Fibroblast of mammary gland (primary cell): Measurements from ENCODE around the gene SLC35F6.

ENCODE experiments used
- DNase-seq: peaks from one replicate; pipeline ENCODE4 v3.0.0-alpha.2; 2010; ENCODE audit warnings: low read depth
- H3K4me3 ChIP-seq: 2 replicates; pipeline ENCODE4 v1.5.1; 2011; ENCODE audit warnings: low read depth, mild to moderate bottlenecking, low read length, moderate library complexity; ENCODE audit not compliant: control insufficient read depth
- CTCF ChIP-seq: conservative IDR thresholded peaks from 2 replicates; pipeline ENCODE4 v1.5.1; 2011; ENCODE audit warnings: low read depth, low read length, inconsistent platforms; ENCODE audit not compliant: control insufficient read depth, insufficient read depth

SLC35F6 gene

GRCh38 chr2:26765475-26766200 is 1.6 kb downstream of the SLC35F6 start:
- no peak for DNase-seq
- H3K4me3 ChIP-seq = peak overlapping the region; percentile 92
- TF ChIP-seq CTCF = no peak

GRCh38 chr2:26767129-26767528 is 3.0 kb downstream of the SLC35F6 start:
- H3K4me3 ChIP-seq = no peak overlapping the region
- no peak for DNase-seq
- TF ChIP-seq CTCF = no peak

GRCh38 chr2:26767894-26768487 is 3.9 kb downstream of the SLC35F6 start:
- H3K4me3 ChIP-seq = no peak overlapping the region
- TF ChIP-seq CTCF = no peak
- DNase-seq = no peak

- TF ChIP-seq CTCF = no peak
- DNase-seq = no peak
- no peak overlapping the region for H3K4me3 ChIP-seq
Measured at GRCh38 chr2:26768759-26769088, 4.6 kb downstream of the SLC35F6 start.

- DNase-seq = peak; percentile 83
- H3K4me3 ChIP-seq = no peak overlapping the region
- no peak for TF ChIP-seq CTCF
Measured at GRCh38 chr2:26769089-26769761, 5.1 kb downstream of the SLC35F6 start.

- peak; percentile 91 for DNase-seq
Measured at GRCh38 chr2:26770986-26771586, 7.0 kb downstream of the SLC35F6 start.

More at GRCh38 chr2:26770986-26771586, 7.0 kb downstream of the SLC35F6 start:
- TF ChIP-seq CTCF = peak; percentile 36
- H3K4me3 ChIP-seq = no peak overlapping the region
